NCI-H2107 treated with DMSO at 0.1 percent for 48 hours (cell line): ENCODE measurements around the gene TSPAN9.

Experiments used
- DNase-seq: peaks from one replicate; lab custom pipeline; 2025; ENCODE audit not compliant: unreplicated experiment; lab: John Stamatoyannopoulos, UW

Gene TSPAN9

GRCh38 chr12:3138941-3139511, 61.8 kb downstream of the TSPAN9 start:
- DNase-seq: no peak

- no peak for DNase-seq
Measured at GRCh38 chr12:3139760-3140159, 62.6 kb downstream of the TSPAN9 start.

DNA sequence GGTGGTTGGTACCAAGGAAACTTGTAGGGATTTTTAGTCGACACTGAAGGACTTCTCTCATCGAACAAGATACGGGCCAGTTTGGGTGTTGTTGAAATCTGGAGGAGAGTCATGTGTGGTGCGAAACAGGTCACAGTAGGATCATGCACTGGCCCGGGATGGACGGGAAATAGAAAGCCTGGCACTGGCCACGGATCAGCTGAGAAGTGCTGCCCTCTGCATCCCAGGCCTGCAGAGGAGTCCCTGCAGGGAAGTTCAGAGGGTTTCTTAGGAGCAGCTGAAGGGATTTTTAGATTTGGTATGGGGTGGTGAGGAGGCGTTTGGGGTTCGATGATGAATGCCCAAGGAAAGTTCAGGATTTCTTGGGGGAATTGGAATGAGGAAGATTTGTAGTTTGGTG, 63.1 kb downstream of the TSPAN9 start:
- no peak for DNase-seq

- no peak for DNase-seq
Measured at GRCh38 chr12:3141339-3142321, 64.5 kb downstream of the TSPAN9 start.

- DNase-seq: no peak
Measured at GRCh38 chr12:3142386-3142785, 65.2 kb downstream of the TSPAN9 start.

DNA sequence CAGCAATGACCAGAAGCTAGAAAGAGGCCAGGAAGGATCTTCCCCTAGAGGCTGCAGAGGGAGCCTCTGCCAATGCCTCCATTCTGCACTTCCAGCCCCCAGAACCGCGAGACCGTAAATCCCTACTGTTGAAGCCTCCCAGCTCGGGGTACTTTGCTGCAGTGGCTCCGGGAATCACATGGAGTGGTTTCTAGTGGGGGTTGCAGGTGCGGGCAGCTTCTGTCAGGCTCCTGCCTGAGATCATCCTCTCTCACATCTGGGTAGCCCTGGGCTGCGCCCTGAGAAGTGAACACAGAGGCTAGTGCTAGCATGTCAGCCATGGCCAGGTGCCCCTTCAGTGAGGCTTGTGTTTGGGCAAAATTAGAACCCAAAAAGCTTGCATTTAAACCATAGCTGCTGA, 67.3 kb downstream of the TSPAN9 start:
- DNase-seq: no peak

GRCh38 chr12:3145033-3145432, 67.9 kb downstream of the TSPAN9 start:
- no peak for DNase-seq

- DNase-seq: no peak
Measured at GRCh38 chr12:3145546-3146310, 68.5 kb downstream of the TSPAN9 start.

- DNase-seq: no peak
Measured at GRCh38 chr12:3147260-3147659, 70.1 kb downstream of the TSPAN9 start.

DNA sequence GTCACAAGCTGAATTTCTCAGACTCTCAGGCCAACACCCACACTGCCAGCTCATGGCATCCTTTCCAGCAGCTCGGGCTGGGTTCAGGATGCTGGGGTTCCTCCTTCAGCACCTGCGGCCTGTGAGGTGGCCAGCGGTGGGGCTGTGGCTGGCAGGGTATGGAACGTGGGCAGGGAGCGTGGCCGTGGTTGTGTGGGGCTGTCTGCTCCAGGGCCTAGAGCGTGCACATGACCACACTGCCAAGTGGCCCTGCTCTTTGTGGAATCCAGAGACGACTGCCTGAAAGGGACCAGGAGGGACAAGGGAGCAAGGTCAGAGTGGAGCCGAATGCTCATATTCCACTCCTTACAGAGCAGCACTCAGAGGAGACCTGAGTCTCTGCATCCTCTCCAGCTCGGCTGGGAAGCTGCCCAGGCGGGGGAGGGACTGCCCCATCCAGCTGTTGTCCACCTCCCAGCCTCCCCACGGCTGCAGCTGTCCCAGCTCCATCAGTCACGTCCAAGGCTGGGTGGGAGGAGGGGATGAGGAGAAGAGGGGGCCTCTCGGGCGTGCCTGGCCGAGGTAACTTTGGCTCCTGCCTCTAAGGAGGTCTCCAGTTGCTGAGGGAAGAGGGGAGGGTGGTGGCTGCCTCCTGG, 71.3 kb downstream of the TSPAN9 start:
- no peak for DNase-seq

- DNase-seq: no peak
Measured at GRCh38 chr12:3149515-3150307, 72.5 kb downstream of the TSPAN9 start.

- DNase-seq: no peak
Measured at GRCh38 chr12:3150308-3150670, 73.1 kb downstream of the TSPAN9 start.

GRCh38 chr12:3150931-3151835, 74.0 kb downstream of the TSPAN9 start:
- no peak for DNase-seq

- no peak for DNase-seq
Measured at GRCh38 chr12:3152011-3152511, 74.9 kb downstream of the TSPAN9 start.

DNA sequence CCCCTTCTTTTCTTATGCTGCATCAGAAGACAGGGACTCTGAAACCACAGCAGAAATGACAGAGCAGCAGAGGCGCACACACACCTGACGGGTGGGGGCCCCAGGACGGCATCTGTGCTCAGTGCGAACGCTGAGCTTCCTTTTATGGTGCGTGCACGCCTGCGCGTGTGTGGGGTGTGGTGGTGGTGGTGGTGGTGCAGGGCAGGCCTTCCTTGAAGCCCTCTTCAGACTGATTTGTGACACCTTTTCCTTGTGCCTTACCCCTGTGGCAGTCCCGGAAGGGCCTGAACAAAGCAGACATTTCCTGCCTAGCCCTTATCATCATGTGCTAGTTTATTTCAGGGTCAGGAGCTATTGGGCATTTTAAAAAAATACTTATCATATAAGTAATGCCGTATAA, 75.7 kb downstream of the TSPAN9 start:
- DNase-seq: no peak

DNA sequence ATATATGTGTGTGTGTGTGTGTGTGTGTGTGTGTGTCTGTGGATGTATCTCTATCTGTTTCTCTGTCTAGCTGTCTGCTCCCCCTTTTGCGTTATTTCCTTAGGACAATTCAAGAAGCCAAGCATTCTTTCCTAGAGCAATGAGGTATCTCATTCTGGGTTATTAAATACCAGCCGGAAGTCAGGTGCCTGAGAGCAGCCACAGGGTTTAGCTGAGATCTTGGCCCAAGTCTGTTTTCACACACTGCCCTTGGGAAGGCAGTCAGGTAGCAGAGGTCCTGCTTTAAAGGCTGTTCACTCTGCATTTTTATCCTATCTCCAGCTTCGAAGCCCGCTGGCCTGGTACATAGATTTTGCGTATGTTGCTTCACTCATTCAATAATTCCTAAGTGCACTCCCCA, 76.8 kb downstream of the TSPAN9 start:
- no peak for DNase-seq

DNA sequence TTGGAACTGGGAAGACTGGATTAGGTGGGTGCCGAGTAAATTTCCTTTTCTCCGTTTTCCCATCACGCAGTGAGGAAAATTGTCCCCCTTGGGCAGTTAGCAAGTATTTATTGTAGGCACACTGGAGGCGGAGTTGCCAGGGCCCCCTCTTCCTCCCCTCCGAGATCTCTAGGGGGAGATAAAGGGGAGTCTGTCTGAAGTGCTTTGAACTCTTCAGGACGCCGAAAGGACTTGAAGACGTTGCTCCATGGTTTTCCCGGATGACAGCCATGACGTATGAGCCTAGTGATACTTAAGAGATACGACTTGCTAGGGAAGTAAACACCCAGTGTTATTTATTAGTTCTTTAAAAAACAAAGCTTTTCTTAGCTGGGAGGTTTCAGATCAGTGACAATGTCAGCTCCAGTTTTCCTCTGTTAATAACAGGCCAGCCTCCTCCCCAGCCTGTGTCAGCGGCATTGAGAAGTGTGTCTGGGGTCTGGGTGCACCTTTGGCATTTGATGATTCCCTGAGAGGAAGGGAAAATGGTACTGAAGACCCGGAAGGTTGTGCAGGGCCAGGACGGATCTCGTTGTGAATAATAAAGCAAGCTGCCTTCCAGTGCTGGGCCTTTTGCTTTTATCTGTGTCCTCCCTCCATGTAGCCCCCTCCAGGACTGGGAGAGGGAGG, 78.7 kb downstream of the TSPAN9 start:
- no peak for DNase-seq

GRCh38 chr12:3157581-3158323, 80.6 kb downstream of the TSPAN9 start:
- no peak for DNase-seq
